NCI-H748 (cell line): ENCODE data around the gene TAS2R10.
A peak's percentile ranks its signal among the peaks of the same experiment; 100 is the strongest.
"Not testable (repeated sequence)": the region's sequence is repeated elsewhere in the genome, so short reads cannot be mapped to it uniquely, and the experiment has no call there.

Source experiments
- DNase-seq: peaks from one replicate; lab custom pipeline; 2025; ENCODE audit not compliant: unreplicated experiment; lab: John Stamatoyannopoulos, UW

TAS2R10 gene, protein sequence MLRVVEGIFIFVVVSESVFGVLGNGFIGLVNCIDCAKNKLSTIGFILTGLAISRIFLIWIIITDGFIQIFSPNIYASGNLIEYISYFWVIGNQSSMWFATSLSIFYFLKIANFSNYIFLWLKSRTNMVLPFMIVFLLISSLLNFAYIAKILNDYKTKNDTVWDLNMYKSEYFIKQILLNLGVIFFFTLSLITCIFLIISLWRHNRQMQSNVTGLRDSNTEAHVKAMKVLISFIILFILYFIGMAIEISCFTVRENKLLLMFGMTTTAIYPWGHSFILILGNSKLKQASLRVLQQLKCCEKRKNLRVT

DNA sequence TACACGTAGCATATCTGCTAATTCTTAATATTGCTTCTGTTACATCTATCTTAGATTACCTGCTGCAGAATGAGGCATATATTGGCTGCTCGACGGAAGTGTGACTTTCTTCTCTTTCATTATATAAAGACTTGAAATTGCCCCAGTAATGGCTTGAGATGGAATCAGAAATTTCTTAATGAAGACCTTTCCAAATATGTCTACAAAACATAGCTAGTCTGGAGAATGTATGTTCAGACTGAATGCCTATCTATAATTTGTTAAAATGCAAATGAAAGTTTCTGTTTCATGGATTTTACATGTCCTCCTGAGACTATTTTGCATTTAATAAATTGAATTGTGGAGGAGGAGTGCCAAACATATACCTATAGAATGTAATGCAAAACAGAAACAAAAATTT is at the start of gene TAS2R10:
TSS of gene TAS2R10 (minus strand) at position 101 of the 400 bp plus-strand sequence. CDS start at position 12, 89 bp downstream.
- no peak for DNase-seq

DNA sequence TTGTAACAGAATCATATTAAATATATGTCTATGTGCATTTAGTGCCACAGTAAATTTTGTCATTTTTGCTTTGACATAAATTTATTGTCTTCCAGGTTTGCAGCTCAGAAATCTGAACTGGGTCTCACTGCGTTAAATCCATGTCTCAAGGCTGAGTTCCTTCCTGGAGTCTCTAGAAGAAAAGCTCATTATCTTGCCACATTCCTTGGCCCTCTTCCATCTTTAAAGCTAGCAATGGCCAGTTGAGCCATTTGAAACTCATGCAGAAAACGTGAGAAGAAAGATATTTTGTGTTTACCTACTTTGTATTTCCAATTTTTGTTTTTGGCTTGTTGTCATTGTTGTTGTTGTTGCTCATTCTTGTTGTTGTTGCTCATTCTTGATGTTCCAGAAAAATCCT is 47.2 kb upstream of the TAS2R10 start:
- no peak for DNase-seq

DNA sequence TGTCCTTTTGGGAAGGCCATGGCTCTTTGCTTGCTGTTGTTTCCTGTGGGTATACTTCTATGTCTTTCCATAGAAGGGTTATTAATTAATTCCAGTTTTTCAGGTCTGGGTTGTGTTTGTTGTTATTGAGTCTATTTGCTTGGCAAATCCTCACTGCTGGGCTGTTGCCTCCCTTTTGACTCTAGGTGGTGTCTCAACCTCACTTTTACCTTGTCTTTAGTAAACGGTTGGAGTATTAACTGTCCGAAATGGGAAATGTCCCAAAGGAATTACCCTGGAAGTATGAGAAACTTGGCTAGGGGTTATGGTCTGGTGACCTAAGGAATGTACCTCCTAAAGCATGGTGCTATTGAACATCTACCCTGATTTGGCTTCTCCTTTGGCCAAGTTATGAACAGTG is 41.2 kb upstream of the TAS2R10 start:
- DNase-seq, result no peak

DNA sequence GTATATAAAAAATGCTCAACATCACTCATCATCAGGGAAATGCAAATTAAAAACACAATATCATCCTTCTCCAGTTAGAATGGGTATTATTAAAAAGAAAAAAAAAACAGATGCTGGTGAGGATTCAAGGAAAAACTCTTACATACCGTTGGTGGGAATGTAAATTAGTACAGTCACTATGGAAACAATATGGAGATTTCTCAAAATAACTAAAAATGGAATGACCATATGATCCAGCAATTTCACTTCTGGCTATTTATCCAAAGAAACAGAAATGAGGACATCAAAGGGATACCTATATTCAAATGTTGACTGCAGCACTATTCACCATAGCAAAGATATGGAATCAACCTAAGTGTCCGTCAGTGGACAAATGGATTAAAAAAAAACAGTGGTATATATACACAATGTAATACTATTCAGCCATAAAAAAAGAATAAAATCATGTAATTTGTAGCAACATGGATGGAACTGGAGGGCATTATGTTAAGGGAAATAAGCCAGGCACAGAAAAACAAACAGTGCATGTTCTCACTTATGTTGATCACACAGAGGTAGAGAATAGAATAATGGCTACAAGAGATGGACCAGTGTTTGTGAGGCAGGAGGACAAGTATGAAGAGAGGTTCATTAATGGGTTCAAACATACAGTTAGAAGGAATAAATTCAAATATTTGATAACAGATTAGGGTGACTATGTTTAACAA is 37.5 kb upstream of the TAS2R10 start:
- no peak for DNase-seq

DNA sequence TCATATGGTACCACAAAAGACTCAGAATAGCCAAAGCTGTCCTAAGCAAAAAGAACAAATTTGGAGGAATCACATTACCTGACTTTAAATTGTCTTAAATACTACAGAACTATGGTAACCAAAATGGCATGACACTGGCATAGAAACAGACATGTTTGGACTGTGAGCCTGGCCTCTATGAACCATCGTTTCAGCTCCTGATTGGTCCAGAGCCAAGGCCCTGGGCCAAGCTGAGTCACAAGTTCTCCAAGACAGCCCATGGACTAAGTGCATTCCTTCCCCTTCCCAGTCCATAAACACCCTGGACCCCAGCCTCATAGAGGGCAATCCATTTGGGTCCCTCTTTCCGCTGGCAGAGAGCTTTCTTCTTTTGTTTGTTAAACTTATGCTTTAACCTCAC is 35.2 kb upstream of the TAS2R10 start:
- no peak for DNase-seq

DNA sequence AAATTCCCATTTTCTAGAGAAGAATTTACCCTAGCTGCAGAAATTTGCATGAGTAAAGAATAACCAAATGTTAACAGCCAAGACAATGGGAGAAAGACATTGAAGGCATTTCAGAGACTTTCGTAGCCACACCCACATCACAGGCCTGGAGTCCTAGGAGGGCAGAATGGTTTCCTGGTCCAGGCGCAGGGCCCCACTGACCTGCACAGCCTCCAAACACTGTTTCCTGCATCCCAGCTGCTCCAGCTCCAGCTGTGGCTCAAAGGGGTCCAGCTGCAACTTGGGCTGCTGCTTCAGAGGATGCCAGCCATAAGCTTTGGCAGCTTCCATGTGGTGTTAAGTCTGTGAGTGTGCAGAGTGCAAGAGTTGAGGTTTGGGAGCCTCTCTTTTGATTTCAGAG is 29.6 kb upstream of the TAS2R10 start:
- no peak for DNase-seq

DNA sequence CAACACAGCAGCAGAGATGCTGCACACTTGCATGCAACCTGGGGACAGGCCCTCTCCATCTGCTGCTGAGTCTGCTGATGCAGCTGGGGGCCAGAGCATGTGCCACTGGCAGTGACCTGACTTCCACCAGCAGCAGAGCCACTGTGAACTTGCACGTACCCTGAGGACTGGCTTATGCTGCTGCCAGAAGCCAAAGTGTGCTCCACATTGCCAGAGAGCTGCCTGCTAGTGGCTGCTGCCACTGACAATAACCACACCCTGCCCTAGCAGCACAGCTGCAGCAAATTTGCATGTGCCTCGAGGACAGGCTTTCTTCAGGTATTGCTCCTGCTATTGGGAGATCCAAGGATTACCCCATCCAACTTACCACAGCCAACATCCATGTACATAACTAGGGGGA is 27.6 kb upstream of the TAS2R10 start:
- DNase-seq, result no peak

DNA sequence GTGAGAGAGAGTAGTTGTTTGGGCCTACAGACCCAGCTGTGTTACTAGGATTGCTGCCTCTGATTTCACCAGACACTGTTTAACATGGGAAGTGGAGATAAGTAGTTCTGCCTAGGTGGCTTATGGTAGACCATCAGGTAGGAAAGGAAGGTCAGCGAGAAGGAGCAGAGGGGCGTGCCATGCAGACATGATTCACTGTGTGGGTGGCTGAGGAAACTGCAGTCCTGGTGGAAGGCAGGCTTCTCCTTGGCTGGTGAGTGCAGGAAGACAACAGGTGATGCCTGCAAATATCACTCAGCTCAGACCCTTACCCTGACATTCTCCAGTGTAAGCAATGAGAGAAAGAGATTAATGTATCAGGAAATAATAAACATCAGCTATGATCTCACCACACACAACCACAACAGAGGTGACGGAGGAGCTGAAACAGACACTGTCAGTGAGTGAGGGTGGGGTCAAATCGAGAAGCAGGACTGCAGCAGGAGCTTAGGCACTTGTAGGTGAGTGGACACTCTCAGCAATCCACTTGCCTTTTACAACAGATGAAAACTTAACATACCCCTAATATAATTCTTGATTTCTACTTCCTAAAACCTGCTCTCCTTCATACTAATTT is 25.2 kb upstream of the TAS2R10 start:
- no peak for DNase-seq

DNA sequence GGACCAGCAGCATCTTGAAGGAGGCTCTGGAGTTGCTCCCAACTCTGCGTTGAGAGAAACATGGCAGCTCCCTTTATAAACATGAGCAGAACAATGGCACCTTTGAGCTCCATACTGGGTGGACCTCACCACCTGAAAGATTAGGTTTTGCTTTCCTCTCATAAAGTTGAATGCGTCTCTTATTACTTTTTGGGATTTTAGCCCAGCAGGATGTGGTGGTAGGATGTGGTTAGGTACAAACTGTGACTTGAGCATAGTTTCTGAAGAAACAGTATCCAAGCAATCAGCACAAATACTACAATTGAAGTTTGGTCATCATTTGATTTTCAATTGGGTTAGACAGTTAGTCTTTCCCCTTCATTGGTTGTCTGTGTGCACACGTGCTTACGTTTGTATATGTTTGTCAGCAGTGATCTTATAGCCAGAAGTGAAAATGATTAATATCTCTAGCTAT is 23.3 kb upstream of the TAS2R10 start, which contains the start of gene PRR4:
TSS of gene PRR4 (minus strand) at position 51 of the 454 bp plus-strand sequence. CDS start at position 13, 38 bp downstream.
- DNase-seq, result no peak

DNA sequence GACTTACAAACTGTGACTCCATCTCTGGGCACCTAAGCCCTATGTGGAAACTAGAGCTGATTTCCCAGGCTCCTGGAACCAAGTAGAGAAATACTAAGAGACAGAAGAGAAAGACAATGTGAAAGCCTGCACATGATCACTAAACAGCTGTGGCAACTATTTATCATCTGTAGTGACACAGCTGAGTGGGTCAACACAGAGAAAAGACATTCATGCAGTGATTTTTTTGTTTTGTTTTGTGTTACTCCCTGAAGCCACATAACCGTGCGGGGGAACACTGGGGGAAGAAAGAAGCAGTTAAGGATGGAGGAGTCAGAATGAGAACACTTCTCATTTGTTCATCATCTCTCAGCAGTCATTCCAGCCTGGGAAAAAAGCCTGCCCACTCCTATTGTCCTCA is 21.6 kb upstream of the TAS2R10 start:
- DNase-seq, result no peak

DNA sequence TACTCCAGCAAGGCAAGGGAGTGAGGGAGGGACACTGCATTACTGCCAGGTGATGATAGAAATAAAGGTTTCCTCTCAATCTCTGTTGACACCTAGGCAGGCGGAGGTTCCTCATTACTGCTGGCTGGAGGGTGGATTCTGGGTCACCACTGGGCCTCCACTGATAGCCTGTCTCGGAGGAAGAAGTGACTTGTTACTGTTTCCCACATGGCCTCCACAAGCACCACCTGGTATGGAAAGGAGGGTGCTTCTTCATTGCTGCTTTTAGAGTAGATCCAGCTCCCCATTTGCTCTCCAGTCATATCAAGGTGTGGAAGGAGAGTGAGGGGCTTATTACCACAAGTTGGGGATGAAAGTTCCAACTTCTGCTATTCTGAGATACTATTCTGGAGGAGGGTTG is 16.7 kb upstream of the TAS2R10 start:
- no peak for DNase-seq

DNA sequence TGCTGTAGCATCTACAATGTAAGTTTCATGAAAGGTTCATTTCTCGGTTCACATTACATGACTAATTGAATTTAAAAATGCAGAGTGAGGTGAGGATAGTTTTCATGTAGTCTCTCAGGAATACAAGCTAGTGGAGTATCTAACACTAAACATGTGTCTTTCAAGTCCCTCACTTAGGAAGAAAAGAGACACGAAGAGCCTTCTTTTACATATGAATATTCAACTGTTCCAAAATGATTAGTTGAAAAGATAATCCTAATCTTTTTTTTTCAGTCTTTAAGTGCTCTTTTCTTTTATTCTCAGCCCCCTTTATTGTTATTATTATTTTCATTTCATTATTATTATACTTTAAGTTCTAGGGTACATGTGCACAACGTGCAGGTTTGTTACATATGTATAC is 12.3 kb upstream of the TAS2R10 start:
- DNase-seq, result no peak

DNA sequence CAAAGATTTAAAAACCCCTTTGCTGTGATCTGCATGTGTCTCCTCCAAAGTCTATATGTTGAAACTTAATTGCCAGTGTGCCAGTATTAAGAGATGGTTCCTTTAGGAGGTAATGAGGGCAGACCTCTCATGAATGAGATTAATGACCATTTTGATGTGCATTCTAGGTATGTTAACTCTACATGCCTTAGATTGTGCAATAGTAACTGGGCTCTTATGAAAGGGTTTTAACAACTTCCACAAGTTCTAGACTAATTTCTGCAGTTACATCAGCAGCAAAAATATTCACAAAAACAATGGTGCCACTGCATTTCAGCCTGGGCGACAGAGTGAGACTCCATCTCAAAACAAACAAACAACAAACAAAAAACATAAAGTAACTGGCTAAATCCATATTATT is 3.8 kb upstream of the TAS2R10 start:
- no peak for DNase-seq

DNA sequence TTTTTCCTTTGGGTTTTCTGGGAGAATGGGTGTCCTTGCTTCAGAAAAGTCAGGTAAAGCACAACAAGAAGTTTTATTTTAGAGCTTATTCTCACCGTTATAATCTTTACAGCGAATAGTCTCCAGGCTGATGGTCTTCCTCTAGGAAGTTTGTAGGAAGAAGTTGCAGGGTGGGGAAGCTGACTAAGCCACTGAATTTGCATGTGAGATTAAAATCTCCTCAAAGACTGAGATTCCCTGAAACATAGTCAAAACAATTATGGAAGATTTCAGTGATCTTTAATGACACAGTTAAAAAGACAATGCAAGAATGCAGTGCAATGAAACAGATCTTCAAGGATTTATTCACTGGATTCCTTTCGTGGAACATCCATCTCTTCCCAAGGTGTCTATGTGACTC is 1.2 kb downstream of the TAS2R10 start:
- no peak for DNase-seq

DNA sequence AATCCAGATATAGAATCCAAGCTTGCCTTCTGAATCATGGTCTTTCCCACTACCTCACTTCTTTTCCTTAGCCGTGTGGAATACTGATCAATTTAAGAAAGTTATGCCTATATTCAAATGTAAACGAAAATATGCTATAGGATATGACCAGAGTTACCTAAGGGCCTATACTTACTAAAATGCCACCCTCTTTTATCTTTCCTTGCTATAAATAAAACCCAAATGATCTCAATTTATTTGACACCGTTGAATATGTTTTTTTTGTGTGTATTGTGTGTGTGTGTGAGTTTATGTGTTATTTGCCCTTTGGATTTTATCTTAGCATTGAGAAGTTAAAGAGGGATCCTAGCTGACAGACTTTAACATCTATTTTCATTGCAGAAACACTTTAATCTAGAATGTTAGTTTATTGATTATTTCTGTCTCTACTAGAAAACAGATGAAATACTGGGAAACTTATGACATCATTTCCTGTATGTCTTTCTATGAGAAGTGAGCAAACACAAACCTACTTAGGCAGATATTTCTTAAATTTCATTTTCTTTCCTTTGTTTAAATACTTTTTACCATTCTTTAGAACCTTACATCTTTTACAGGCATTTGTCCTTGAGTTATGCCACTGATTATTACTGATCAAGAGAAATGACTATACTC is 14.1 kb downstream of the TAS2R10 start:
- DNase-seq, result no peak

DNA sequence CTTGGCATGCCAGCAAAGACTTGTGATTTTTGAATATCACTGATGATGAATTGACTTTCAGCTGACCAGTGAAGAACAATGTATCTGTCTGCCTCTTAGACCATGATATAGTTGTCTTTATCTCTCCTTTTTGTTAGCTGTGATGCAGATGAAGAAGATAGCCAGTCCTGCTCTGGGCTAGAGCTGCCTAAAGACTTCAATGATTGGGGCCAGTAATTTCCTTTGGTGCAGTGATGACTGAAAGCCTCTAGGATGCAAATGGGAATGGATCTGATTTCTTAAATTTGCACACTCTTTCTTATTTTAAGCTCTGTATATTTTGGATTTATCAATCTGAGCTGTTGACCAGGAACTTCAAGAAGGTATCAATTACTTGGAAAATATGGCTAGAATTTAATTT is 16.1 kb downstream of the TAS2R10 start, which contains the start of gene TAS2R9:
TSS of gene TAS2R9 (minus strand) at position 101 of the 400 bp plus-strand sequence. CDS start at position 8, 93 bp downstream.
- DNase-seq, result no peak

DNA sequence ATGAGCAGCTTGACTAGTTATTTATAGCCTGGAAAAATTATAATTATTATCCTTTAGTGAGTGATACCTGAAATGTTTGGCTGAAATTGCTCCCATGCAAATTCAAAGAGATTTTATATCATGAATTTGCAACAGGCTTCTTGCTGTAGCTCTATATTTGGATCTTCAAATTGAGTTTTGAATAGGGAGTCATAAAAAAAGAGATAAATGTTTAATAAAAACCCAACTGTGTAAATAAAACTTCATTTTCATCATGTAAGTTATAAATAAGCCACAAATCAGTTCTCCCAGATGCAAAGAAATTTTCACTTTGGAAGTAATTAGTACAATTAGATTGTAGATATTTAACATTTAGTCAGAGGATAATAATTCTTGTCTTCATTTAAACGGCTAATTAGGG is 19.0 kb downstream of the TAS2R10 start, which contains the start of gene TAS2R8:
TSS of gene TAS2R8 (minus strand) at position 101 of the 400 bp plus-strand sequence. CDS start 306 bp downstream, outside the sequence.
- DNase-seq, result no peak

DNA sequence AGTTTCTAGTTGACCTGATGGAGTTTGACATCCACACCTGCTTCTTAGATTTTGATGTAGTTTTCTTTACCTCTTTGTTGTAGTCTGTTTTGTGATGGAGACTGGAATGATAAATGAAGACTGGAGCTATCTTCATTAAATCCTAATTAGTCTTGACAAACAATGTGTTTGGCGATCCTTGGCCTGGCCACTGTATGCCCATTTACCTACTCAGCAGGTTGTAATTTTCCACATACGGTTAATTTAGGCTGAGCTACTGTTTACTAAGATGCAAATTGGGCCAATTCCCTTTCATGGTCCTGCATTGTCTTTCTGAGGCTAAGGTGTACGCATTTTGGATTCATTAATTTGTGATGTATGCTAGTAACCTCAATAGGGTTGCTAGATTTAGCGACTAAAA is 23.6 kb downstream of the TAS2R10 start, which contains the start of gene TAS2R7:
TSS of gene TAS2R7 (minus strand) at position 41 of the 400 bp plus-strand sequence. CDS start 57 bp downstream, outside the sequence.
- peak; percentile 60 for DNase-seq

DNA sequence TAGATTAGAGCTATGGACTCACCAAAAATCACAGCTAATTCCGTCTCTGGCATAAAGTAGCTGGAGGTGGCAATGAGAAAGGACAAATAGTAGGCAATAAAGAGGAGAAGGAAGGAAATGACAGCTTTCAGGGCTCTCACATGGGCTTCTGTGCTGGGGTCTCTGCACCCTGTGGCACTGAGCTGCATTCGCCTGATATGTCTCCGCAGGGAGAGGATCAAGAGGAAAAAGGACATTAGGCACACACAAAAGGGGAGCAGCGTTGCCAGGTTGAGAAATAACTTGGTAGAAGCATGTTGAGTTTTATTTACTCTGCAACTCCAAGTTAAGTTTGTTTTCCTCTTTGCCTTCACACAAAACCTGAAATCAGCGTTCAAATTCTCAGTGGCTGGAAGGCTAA is 24.4 kb downstream of the TAS2R10 start:
- no peak for DNase-seq

DNA sequence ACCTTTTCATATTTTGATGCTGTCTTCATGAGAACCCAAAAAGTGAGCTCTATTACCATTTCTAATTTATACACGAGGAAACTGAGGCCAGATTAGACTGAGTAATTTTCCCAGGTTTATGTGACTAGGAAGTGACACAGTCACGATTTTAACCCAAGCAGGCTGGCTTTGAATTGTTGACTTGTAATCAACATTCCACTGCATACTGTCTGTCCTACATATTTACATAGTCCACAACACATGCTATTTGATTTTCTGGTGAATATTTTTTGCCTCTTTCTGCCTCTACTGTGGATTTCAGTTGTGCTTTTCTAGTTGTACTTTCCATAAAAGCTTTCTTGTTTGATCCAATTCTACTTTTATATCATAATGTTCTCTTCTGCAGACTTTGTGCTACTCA is 31.9 kb downstream of the TAS2R10 start:
- DNase-seq, result no peak

DNA sequence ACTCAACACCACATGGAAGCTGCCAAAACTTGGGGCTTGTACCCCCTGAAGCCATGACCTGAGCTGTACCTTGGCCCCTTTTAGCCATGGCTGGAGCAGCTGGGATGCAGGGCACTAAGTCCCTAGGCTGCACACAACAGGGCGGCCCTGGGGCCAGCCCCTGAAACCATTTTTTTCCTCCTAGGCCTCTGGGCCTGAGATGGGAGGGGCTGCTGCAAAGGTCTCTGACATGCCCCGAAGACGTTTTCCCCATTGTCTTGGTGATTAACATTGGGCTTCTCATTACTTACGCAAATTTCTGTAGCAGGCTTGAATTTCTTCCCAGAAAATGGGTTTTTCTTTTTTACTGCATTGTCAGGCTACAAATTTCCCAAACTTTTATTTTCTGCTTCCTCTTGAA is 34.4 kb downstream of the TAS2R10 start:
- not testable (repeated sequence) for DNase-seq
